DOHH2 (cell line): ENCODE measurements around the gene BDH1.

Source experiments
- EZH2phosphoT487 ChIP-seq: fragments of 200-600 bp; sonication (generic); IDR thresholded peaks from 2 replicates; pipeline ENCODE4 v1.6.1; 2017; ENCODE audit warnings: borderline replicate concordance, mild to moderate bottlenecking, antibody characterized with exemption, low read length, moderate library complexity, mixed read lengths
- TF ChIP-seq, protein P1 (sequence below): fragments of 200-600 bp; sonication (generic); IDR thresholded peaks from one replicate; pipeline ENCODE4 v1.5.1; 2014; ENCODE audit warnings: antibody characterized with exemption, mild to moderate bottlenecking, low read depth, low read length; ENCODE audit not compliant: poor library complexity, severe bottlenecking

DNA sequence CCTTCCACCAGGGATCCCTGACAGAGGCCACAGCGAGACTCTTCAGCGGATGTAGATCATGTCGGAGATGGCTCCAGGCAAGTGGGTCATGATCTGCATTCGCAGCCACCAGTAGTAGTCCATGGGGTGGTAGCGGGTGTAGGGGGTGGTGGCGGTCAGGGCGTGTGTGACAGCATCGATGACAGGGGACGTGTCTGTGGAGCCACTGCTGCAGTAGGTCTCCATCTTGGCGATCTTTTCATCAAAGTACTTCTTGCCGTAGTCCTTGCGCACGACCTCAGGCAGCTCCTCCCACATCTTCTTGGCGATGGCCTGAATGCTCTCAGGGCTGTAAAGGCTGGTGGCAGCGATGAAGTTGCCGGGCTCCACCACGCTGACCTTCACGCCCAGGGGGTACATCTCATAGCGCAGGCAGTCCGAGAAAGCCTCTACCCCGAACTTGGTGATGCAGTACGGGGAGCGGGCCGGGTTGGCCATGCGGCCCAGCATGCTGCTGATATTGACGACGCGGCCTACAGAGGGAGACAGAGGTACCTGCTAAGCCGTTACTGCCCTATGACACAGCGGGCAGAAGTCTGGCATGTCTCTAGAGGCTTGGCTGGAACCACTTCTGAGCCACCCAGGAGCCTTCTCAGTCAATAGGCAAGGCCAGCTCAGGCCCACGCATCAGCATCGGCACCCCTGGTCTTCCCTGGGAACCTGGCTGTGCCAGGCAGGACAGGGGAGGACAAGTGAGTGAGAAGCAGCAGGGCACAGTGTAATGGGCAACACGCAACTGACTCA lies 43.7 kb downstream of the BDH1 start:
- TF ChIP-seq, protein P1, sequence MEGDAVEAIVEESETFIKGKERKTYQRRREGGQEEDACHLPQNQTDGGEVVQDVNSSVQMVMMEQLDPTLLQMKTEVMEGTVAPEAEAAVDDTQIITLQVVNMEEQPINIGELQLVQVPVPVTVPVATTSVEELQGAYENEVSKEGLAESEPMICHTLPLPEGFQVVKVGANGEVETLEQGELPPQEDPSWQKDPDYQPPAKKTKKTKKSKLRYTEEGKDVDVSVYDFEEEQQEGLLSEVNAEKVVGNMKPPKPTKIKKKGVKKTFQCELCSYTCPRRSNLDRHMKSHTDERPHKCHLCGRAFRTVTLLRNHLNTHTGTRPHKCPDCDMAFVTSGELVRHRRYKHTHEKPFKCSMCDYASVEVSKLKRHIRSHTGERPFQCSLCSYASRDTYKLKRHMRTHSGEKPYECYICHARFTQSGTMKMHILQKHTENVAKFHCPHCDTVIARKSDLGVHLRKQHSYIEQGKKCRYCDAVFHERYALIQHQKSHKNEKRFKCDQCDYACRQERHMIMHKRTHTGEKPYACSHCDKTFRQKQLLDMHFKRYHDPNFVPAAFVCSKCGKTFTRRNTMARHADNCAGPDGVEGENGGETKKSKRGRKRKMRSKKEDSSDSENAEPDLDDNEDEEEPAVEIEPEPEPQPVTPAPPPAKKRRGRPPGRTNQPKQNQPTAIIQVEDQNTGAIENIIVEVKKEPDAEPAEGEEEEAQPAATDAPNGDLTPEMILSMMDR: no peak
- TF ChIP-seq EZH2phosphoT487: no peak
